GM23338 (cell line): ENCODE results near the gene MKX. TPM values are rescaled to one million over a fixed set of nuclear protein-coding genes. Genes with fewer than 3 reads are reported as not detected.

Experiments
- ATAC-seq: fragments of 200-7000 bp; cut with Tn5 transposase; 3 replicates; pipeline ENCODE4 v1.9.1; 2020
- DNase-seq: peaks from one replicate; pipeline ENCODE4 v3.0.0-alpha.2; 2015; ENCODE audit warnings: low spot score
- H2AFZ ChIP-seq: fragments of 200-600 bp; sonication (generic); 2 replicates; pipeline ENCODE4 v1.8.0; 2016; ENCODE audit warnings: antibody characterized with exemption, mild to moderate bottlenecking, moderate library complexity
- H3F3A ChIP-seq: fragments of 200-600 bp; sonication (generic); replicated peaks from 2 replicates; pipeline ENCODE4 v1.8.0; 2017; ENCODE audit warnings: antibody characterized with exemption, mixed run types, low read depth
- H3K27ac ChIP-seq: fragments of 200-600 bp; sonication (generic); 2 replicates; pipeline ENCODE4 v1.6.1; 2016; ENCODE audit warnings: low read depth
- H3K27me3 ChIP-seq: fragments of 200-600 bp; sonication (generic); 2 replicates; pipeline ENCODE4 v1.8.0; 2016; ENCODE audit warnings: mild to moderate bottlenecking, mixed run types, moderate library complexity; ENCODE audit not compliant: insufficient read depth
- H3K36me3 ChIP-seq: fragments of 200-600 bp; sonication (generic); 2 replicates; pipeline ENCODE4 v1.8.0; 2016; ENCODE audit warnings: mild to moderate bottlenecking; ENCODE audit not compliant: insufficient read depth
- H3K4me1 ChIP-seq: fragments of 200-600 bp; sonication (generic); 2 replicates; pipeline ENCODE4 v1.8.0; 2016; ENCODE audit warnings: mild to moderate bottlenecking, moderate library complexity; ENCODE audit not compliant: insufficient read depth
- H3K4me2 ChIP-seq: fragments of 200-600 bp; sonication (generic); 2 replicates; pipeline ENCODE4 v1.7.1; 2017; ENCODE audit warnings: mixed run types
- H3K4me3 ChIP-seq: fragments of 200-600 bp; sonication (generic); 2 replicates; pipeline ENCODE4 v1.6.1; 2016; ENCODE audit warnings: mixed run types
- H3K79me2 ChIP-seq: fragments of 200-600 bp; sonication (generic); replicated peaks from 2 replicates; pipeline ENCODE4 v1.8.0; 2017; ENCODE audit warnings: mild to moderate bottlenecking; ENCODE audit not compliant: insufficient read depth
- H3K9me2 ChIP-seq: fragments of 200-600 bp; sonication (generic); 2 replicates; pipeline ENCODE4 v1.8.0; 2017; ENCODE audit not compliant: insufficient read depth
- H4K20me1 ChIP-seq: fragments of 200-600 bp; sonication (generic); replicated peaks from 2 replicates; pipeline ENCODE4 v1.8.0; 2017; ENCODE audit warnings: mild to moderate bottlenecking; ENCODE audit not compliant: insufficient read depth
- H3K27ac Mint-ChIP-seq: 2 replicates; pipeline ENCODE4 v1.8.0; 2020; ENCODE audit warnings: inconsistent platforms, mild to moderate bottlenecking, moderate library complexity, mixed read lengths
- H3K27me3 Mint-ChIP-seq: 3 replicates; pipeline ENCODE4 v1.8.0; 2022; ENCODE audit warnings: low read depth, mild to moderate bottlenecking, moderate library complexity, mixed read lengths, inconsistent platforms; ENCODE audit not compliant: insufficient read depth, poor library complexity
- H3K36me3 Mint-ChIP-seq: 3 replicates; pipeline ENCODE4 v1.8.0; 2021; ENCODE audit warnings: low read depth, mild to moderate bottlenecking, inconsistent platforms, moderate library complexity, mixed read lengths
- H3K4me1 Mint-ChIP-seq: 3 replicates; pipeline ENCODE4 v1.8.0; 2020; ENCODE audit warnings: mild to moderate bottlenecking, inconsistent platforms, mixed read lengths
- H3K4me3 Mint-ChIP-seq: 3 replicates; pipeline ENCODE4 v1.8.0; 2021; ENCODE audit warnings: moderate library complexity, mild to moderate bottlenecking, inconsistent platforms, mixed read lengths
- H3K9me3 Mint-ChIP-seq: 3 replicates; pipeline ENCODE4 v1.8.0; 2020; ENCODE audit warnings: moderate library complexity, mild to moderate bottlenecking, inconsistent platforms, mixed read lengths
- CREB1 ChIP-seq: fragments of 250-450 bp; sonication (Bioruptor Pico); IDR thresholded peaks from 2 replicates; pipeline ENCODE4 v1.5.0; 2020; ENCODE audit warnings: low read depth, mild to moderate bottlenecking, moderate library complexity
- EZH2 ChIP-seq: fragments of 200-600 bp; sonication (generic); IDR thresholded peaks from one replicate; pipeline ENCODE4 v1.8.0; 2017; ENCODE audit warnings: antibody characterized with exemption, mild to moderate bottlenecking, low read depth; ENCODE audit not compliant: unreplicated experiment
- EZH2phosphoT487 ChIP-seq: fragments of 200-600 bp; sonication (generic); IDR thresholded peaks from one replicate; pipeline ENCODE4 v1.8.1; 2018; ENCODE audit warnings: antibody characterized with exemption; ENCODE audit not compliant: unreplicated experiment
- JUNB ChIP-seq: IDR thresholded peaks from one replicate; pipeline ENCODE4 v1.6.1; 2016; ENCODE audit warnings: antibody characterized with exemption; ENCODE audit not compliant: unreplicated experiment
- NANOG ChIP-seq: IDR thresholded peaks from 2 replicates; pipeline ENCODE4 v1.6.1; 2016; ENCODE audit warnings: antibody characterized with exemption, borderline replicate concordance
- POLR2AphosphoS5 ChIP-seq: IDR thresholded peaks from 2 replicates; pipeline ENCODE4 v1.6.1; 2016; ENCODE audit warnings: antibody characterized with exemption, low read depth
- STAT1 ChIP-seq: IDR thresholded peaks from one replicate; pipeline ENCODE4 v1.6.1; 2016; ENCODE audit warnings: antibody characterized with exemption; ENCODE audit not compliant: unreplicated experiment
- ZNF114 ChIP-seq: fragments of 250-450 bp; sonication (Bioruptor Pico); IDR thresholded peaks from 2 replicates; pipeline ENCODE4 v1.5.0; 2020; ENCODE audit warnings: mild to moderate bottlenecking, moderate library complexity
- ZNF331 ChIP-seq: fragments of 250-450 bp; sonication (Bioruptor Pico); IDR thresholded peaks from 2 replicates; pipeline ENCODE4 v1.5.0; 2020; ENCODE audit warnings: low read depth, mild to moderate bottlenecking, moderate library complexity
- ZNF462 ChIP-seq: fragments of 250-450 bp; sonication (Bioruptor Pico); IDR thresholded peaks from 2 replicates; pipeline ENCODE4 v1.5.0; 2020; ENCODE audit warnings: mild to moderate bottlenecking, moderate library complexity
- polyA plus RNA-seq: library from polyadenylated mRNA; unstranded; fragments of >200 nt; fragmentation: Nextera tagmentation; extraction: Ambion mirVana; gene quantifications from 2 replicates; pipeline ENCODE4 v1.2.1, GENCODE V29; 2016
- total RNA-seq: library from RNA; depleted of rRNA; stranded (reverse); fragments of >200 nt; shearing (Covaris generic); gene quantifications from 2 replicates; pipeline ENCODE4 v1.2.3, GENCODE V29; 2014
- TF ChIP-seq, protein P1 (sequence below), 2 experiments: fragments of 200-600 bp in 1 of 2; sonication (generic) in 1 of 2; conservative IDR thresholded peaks; 2 replicates each; pipeline versions ENCODE4 v1.5.1 to v1.6.1; 2016 to 2017; ENCODE audit warnings: antibody characterized with exemption in 2 of 2, low read depth in 2 of 2, mild to moderate bottlenecking in 2 of 2, moderate library complexity in 1 of 2
- TF ChIP-seq, protein P2 (sequence below): IDR thresholded peaks from one replicate; pipeline ENCODE4 v1.6.1; 2018; ENCODE audit warnings: antibody characterized with exemption; ENCODE audit not compliant: unreplicated experiment
- TF ChIP-seq, protein P3 (sequence below): IDR thresholded peaks from 2 replicates; pipeline ENCODE4 v1.6.1; 2016; ENCODE audit warnings: antibody characterized with exemption

MKX gene
- total and polyA plus RNA-seq, 2 experiments from 2014 or later: 0.66 to 0.97 TPM

- H3K27me3 ChIP-seq: no peaks in the 10 kb centered on the region
- Mint-ChIP-seq H3K27me3 (no peaks in the 10 kb centered on the region), H3K4me1 (no peaks in the 10 kb centered on the region), H3K27ac (no peak overlapping the region), H3K4me3 (no peak overlapping the region), H3K9me3 (no peaks in the 10 kb centered on the region), H3K36me3 (no peaks in the 10 kb centered on the region)
- no peak overlapping the region for H3K4me2 ChIP-seq
- H4K20me1 ChIP-seq: no peaks in the 10 kb centered on the region
- H3K4me1 ChIP-seq: no peaks in the 10 kb centered on the region
- H3F3A ChIP-seq: no peaks in the 10 kb centered on the region
- H3K27ac ChIP-seq: no peak overlapping the region
- ATAC-seq (no peak), DNase-seq (no peak)
- H3K9me2 ChIP-seq: no peaks in the 10 kb centered on the region
- TF ChIP-seq NANOG (no peak), STAT1 (no peak), EZH2phosphoT487 (no peak), POLR2AphosphoS5 (no peak), ZNF462 (no peak), ZNF114 (no peak), JUNB (no peak), CREB1 (CRISPR knock-in tag) (no peak), ZNF331 (CRISPR knock-in tag) (no peak), EZH2 (no peak)
- TF ChIP-seq, protein P1, sequence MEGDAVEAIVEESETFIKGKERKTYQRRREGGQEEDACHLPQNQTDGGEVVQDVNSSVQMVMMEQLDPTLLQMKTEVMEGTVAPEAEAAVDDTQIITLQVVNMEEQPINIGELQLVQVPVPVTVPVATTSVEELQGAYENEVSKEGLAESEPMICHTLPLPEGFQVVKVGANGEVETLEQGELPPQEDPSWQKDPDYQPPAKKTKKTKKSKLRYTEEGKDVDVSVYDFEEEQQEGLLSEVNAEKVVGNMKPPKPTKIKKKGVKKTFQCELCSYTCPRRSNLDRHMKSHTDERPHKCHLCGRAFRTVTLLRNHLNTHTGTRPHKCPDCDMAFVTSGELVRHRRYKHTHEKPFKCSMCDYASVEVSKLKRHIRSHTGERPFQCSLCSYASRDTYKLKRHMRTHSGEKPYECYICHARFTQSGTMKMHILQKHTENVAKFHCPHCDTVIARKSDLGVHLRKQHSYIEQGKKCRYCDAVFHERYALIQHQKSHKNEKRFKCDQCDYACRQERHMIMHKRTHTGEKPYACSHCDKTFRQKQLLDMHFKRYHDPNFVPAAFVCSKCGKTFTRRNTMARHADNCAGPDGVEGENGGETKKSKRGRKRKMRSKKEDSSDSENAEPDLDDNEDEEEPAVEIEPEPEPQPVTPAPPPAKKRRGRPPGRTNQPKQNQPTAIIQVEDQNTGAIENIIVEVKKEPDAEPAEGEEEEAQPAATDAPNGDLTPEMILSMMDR (conservative IDR thresholded peaks at IDR 0.05; ENCODE audit: low read depth in 2 of 2): no peak
- TF ChIP-seq, protein P2, sequence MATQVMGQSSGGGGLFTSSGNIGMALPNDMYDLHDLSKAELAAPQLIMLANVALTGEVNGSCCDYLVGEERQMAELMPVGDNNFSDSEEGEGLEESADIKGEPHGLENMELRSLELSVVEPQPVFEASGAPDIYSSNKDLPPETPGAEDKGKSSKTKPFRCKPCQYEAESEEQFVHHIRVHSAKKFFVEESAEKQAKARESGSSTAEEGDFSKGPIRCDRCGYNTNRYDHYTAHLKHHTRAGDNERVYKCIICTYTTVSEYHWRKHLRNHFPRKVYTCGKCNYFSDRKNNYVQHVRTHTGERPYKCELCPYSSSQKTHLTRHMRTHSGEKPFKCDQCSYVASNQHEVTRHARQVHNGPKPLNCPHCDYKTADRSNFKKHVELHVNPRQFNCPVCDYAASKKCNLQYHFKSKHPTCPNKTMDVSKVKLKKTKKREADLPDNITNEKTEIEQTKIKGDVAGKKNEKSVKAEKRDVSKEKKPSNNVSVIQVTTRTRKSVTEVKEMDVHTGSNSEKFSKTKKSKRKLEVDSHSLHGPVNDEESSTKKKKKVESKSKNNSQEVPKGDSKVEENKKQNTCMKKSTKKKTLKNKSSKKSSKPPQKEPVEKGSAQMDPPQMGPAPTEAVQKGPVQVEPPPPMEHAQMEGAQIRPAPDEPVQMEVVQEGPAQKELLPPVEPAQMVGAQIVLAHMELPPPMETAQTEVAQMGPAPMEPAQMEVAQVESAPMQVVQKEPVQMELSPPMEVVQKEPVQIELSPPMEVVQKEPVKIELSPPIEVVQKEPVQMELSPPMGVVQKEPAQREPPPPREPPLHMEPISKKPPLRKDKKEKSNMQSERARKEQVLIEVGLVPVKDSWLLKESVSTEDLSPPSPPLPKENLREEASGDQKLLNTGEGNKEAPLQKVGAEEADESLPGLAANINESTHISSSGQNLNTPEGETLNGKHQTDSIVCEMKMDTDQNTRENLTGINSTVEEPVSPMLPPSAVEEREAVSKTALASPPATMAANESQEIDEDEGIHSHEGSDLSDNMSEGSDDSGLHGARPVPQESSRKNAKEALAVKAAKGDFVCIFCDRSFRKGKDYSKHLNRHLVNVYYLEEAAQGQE: no peak
- TF ChIP-seq, protein P3, sequence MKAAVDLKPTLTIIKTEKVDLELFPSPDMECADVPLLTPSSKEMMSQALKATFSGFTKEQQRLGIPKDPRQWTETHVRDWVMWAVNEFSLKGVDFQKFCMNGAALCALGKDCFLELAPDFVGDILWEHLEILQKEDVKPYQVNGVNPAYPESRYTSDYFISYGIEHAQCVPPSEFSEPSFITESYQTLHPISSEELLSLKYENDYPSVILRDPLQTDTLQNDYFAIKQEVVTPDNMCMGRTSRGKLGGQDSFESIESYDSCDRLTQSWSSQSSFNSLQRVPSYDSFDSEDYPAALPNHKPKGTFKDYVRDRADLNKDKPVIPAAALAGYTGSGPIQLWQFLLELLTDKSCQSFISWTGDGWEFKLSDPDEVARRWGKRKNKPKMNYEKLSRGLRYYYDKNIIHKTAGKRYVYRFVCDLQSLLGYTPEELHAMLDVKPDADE: no peak
- H3K79me2 ChIP-seq: no peaks in the 10 kb centered on the region
- no peaks in the 10 kb centered on the region for H3K36me3 ChIP-seq
- no peak overlapping the region for H2AFZ ChIP-seq
- H3K4me3 ChIP-seq: no peak overlapping the region
Measured at GRCh38 chr10:27719052-27719451, 26.6 kb downstream of the MKX start.
